K562 (cell line): ENCODE results near the gene HOXD1. TPM values are rescaled to one million over a fixed set of nuclear protein-coding genes. Genes with fewer than 3 reads are reported as not detected.

Source experiments
- ATAC-seq: fragments of 200-7000 bp; cut with Tn5 transposase; 3 replicates; pipeline ENCODE4 v1.9.1; 2020; ENCODE audit warnings: moderate library complexity
- BruUV-seq: library from RNA; stranded (reverse); fragments of 400-500 nt; replicated peaks from 2 replicates; lab custom pipeline; 2021; lab: Mats Ljungman, UMichigan
- CTCF ChIA-PET: fragments of 300-600 bp; formaldehyde crosslinking; extraction: SDS; loops from one replicate; lab custom pipeline; 2021; ENCODE audit warnings: low intra/inter-chr PET ratio; lab: Yijun Ruan, JAX
- POLR2A ChIA-PET: fragments of 300-600, 350-650 bp; sonication (Branson Sonifier 250); formaldehyde crosslinking; extraction: SDS; loops from one replicate; lab custom pipeline; 2021; ENCODE audit warnings: antibody characterized with exemption, inconsistent platforms; lab: Yijun Ruan, JAX
- DNase-seq, 4 experiments: peaks; one replicate each; pipeline versions ENCODE4 v3.0.0 to v3.0.0-alpha.2; 2011 to 2018; ENCODE audit warnings: low spot score in 3 of 4, mixed read lengths in 3 of 4; ENCODE audit errors: extremely low read depth in 1 of 4
- FAIRE-seq: peaks from 2 replicates; lab custom pipeline; 2011; peaks lifted over from hg19 to GRCh38; lab: Jason Lieb, UNC
- H2AFZ ChIP-seq: 2 replicates; pipeline ENCODE4 v1.6.0; 2011; ENCODE audit warnings: low read depth, low read length, control low read depth, inconsistent platforms
- H3K27ac ChIP-seq: fragments of 200-600 bp; 3 replicates; pipeline ENCODE4 v1.8.0; 2011; ENCODE audit warnings: low read depth, mild to moderate bottlenecking, control low read depth, inconsistent platforms, low read length, moderate library complexity, mixed read lengths; ENCODE audit errors: extremely low read depth
- H3K27me3 ChIP-seq, 2 experiments: fragments of 300-600 bp in 1 of 2; 2 replicates in 1 of 2; 3 replicates in 1 of 2; pipeline versions ENCODE4 v1.6.0 to v1.8.0; 2011; ENCODE audit warnings: inconsistent platforms in 2 of 2, low read length in 2 of 2, mild to moderate bottlenecking in 1 of 2, mixed read lengths in 1 of 2, moderate library complexity in 1 of 2; ENCODE audit not compliant: control insufficient read depth in 2 of 2, insufficient read depth in 2 of 2
- H3K36me3 ChIP-seq: fragments of 300-600 bp; 3 replicates; pipeline ENCODE4 v1.8.0; 2011; ENCODE audit warnings: mild to moderate bottlenecking, low read length, inconsistent platforms; ENCODE audit not compliant: control insufficient read depth, insufficient read depth
- H3K4me1 ChIP-seq, 2 experiments: fragments of 200-600 bp in 1 of 2; replicated peaks in 1 of 2; 2 replicates in 1 of 2; 3 replicates in 1 of 2; pipeline versions ENCODE4 v1.5.1 to v1.8.0; 2011; ENCODE audit warnings: inconsistent platforms in 2 of 2, low read length in 2 of 2, mild to moderate bottlenecking in 1 of 2, mixed read lengths in 1 of 2, moderate library complexity in 1 of 2; ENCODE audit not compliant: control insufficient read depth in 2 of 2, insufficient read depth in 2 of 2
- H3K4me2 ChIP-seq: 2 replicates; pipeline ENCODE4 v1.6.1; 2011; ENCODE audit warnings: low read length, control low read depth, inconsistent platforms, mixed read lengths; ENCODE audit not compliant: insufficient read depth
- H3K4me3 ChIP-seq: fragments of 200-600 bp; sonication (generic), shearing (Covaris generic); 2 replicates; pipeline ENCODE4 v1.5.1; 2016; ENCODE audit warnings: control low read depth, inconsistent platforms
- H3K79me2 ChIP-seq: fragments of 200-600 bp; 3 replicates; pipeline ENCODE4 v1.8.0; 2011; ENCODE audit warnings: low read length, inconsistent platforms; ENCODE audit not compliant: control insufficient read depth, insufficient read depth
- H3K9ac ChIP-seq, 2 experiments: 2 replicates each; pipeline versions ENCODE4 v1.6.0 to v1.6.1; 2011; ENCODE audit warnings: low read depth in 2 of 2, low read length in 2 of 2, control low read depth in 1 of 2, inconsistent platforms in 1 of 2, mild to moderate bottlenecking in 1 of 2, mixed read lengths in 1 of 2; ENCODE audit not compliant: insufficient read depth in 1 of 2
- H3K9me1 ChIP-seq: one replicate; pipeline ENCODE4 v1.6.0; 2011; ENCODE audit warnings: inconsistent platforms, mild to moderate bottlenecking, low read length, moderate library complexity; ENCODE audit not compliant: control insufficient read depth, insufficient read depth
- H3K9me3 ChIP-seq: replicated peaks from 2 replicates; pipeline ENCODE4 v1.5.1; 2011; ENCODE audit warnings: low read depth, low read length, inconsistent platforms; ENCODE audit not compliant: control insufficient read depth, insufficient read depth
- H4K20me1 ChIP-seq: replicated peaks from 2 replicates; pipeline ENCODE4 v1.6.1; 2011; ENCODE audit warnings: low read length, inconsistent platforms, mixed read lengths; ENCODE audit not compliant: control insufficient read depth, insufficient read depth
- BRCA1 ChIP-seq, 2 experiments: fragments of 450-650 bp in 1 of 2; sonication (generic) in 1 of 2; formaldehyde crosslinking in 1 of 2; IDR thresholded peaks; 2 replicates each; pipeline versions ENCODE4 v1.5.0 to v1.6.1; 2017 to 2020; ENCODE audit warnings: mild to moderate bottlenecking in 1 of 2, missing genetic modification reagents in 1 of 2
- KAT8 ChIP-seq: fragments of 450-650 bp; IDR thresholded peaks from 2 replicates; pipeline ENCODE4 v1.6.1; 2016; ENCODE audit warnings: low read depth, mild to moderate bottlenecking
- KLF13 ChIP-seq: fragments of 450-650 bp; IDR thresholded peaks from 2 replicates; pipeline ENCODE4 v1.6.1; 2016; ENCODE audit warnings: missing genetic modification characterization, low read depth, mild to moderate bottlenecking, missing compliant biosample characterization, moderate library complexity, borderline replicate concordance
- LCOR ChIP-seq: sonication (generic); formaldehyde crosslinking; IDR thresholded peaks from 2 replicates; pipeline ENCODE4 v1.8.0; 2022; ENCODE audit warnings: mild to moderate bottlenecking, missing genetic modification reagents
- MAFF ChIP-seq: IDR thresholded peaks from 2 replicates; pipeline ENCODE4 v1.6.1; 2012; ENCODE audit warnings: low read length, improper control_type of control experiment
- MAFG ChIP-seq: fragments of 450-650 bp; conservative IDR thresholded peaks from 2 replicates; pipeline ENCODE4 v1.6.1; 2016; ENCODE audit warnings: missing genetic modification characterization, missing compliant biosample characterization
- MYC ChIP-seq, 2 experiments: fragments of 250-450 bp in 1 of 2; sonication (Bioruptor Pico) in 1 of 2; IDR thresholded peaks; 2 replicates each; pipeline versions ENCODE4 v1.5.1 to v1.6.1; 2012 to 2021; ENCODE audit warnings: low read depth in 2 of 2, borderline replicate concordance in 1 of 2, improper control_type of control experiment in 1 of 2, low read length in 1 of 2, mild to moderate bottlenecking in 1 of 2, moderate library complexity in 1 of 2
- MYNN ChIP-seq, 2 experiments: sonication (generic); formaldehyde crosslinking in 1 of 2; IDR thresholded peaks; 2 replicates each; pipeline versions ENCODE4 v1.5.0 to v1.6.1; 2016 to 2020; ENCODE audit warnings: antibody characterized with exemption in 1 of 2, missing genetic modification reagents in 1 of 2
- NR1H2 ChIP-seq: sonication (generic); formaldehyde crosslinking; IDR thresholded peaks from 2 replicates; pipeline ENCODE4 v1.4.0; 2020; ENCODE audit warnings: mild to moderate bottlenecking, missing genetic modification reagents
- SMAD3 ChIP-seq: fragments of 450-650 bp; formaldehyde crosslinking; conservative IDR thresholded peaks from 2 replicates; pipeline ENCODE4 v1.4.0; 2020; ENCODE audit warnings: mild to moderate bottlenecking
- SMARCA4 ChIP-seq: fragments of 450-650 bp; IDR thresholded peaks from 2 replicates; pipeline ENCODE4 v1.6.1; 2016
- TEAD4 ChIP-seq, 2 experiments: sonication (generic) in 1 of 2; formaldehyde crosslinking in 1 of 2; IDR thresholded peaks; 2 replicates each; pipeline versions ENCODE4 v1.6.1 to v1.8.0; 2012 to 2022; ENCODE audit warnings: borderline replicate concordance in 1 of 2, inconsistent platforms in 1 of 2, low read length in 1 of 2, mild to moderate bottlenecking in 1 of 2, missing genetic modification reagents in 1 of 2
- TFE3 ChIP-seq: fragments of 450-650 bp; formaldehyde crosslinking; IDR thresholded peaks from 2 replicates; pipeline ENCODE4 v1.4.0; 2020; ENCODE audit warnings: mild to moderate bottlenecking, mixed read lengths
- ZBTB33 ChIP-seq: sonication (generic); formaldehyde crosslinking; IDR thresholded peaks from 2 replicates; pipeline ENCODE4 v1.8.1; 2023; ENCODE audit warnings: mild to moderate bottlenecking, missing genetic modification reagents
- ZNF316 ChIP-seq: fragments of 450-650 bp; IDR thresholded peaks from 2 replicates; pipeline ENCODE4 v1.6.1; 2016
- ZNF347 ChIP-seq: fragments of 450-650 bp; formaldehyde crosslinking; IDR thresholded peaks from 2 replicates; pipeline ENCODE4 v1.4.0; 2020; ENCODE audit warnings: low read depth, mild to moderate bottlenecking, moderate library complexity
- ZNF408 ChIP-seq: fragments of 250-450 bp; sonication (Bioruptor Pico); IDR thresholded peaks from 2 replicates; pipeline ENCODE4 v1.4.0; 2020; ENCODE audit warnings: low read depth, mild to moderate bottlenecking, moderate library complexity
- ZNF57 ChIP-seq: fragments of 450-650 bp; formaldehyde crosslinking; IDR thresholded peaks from 2 replicates; pipeline ENCODE4 v1.4.0; 2020; ENCODE audit warnings: mild to moderate bottlenecking, moderate library complexity
- WGBS: fragments of 100-300 bp; shearing (Covaris generic); methylation state at CpG from one replicate; pipeline ENCODE4 v1.1.6; 2016; ENCODE audit warnings: low coverage, mixed read lengths; ENCODE audit not compliant: insufficient coverage; ENCODE audit errors: missing lambda C conversion rate; 5-methylcytosine and 5-hydroxymethylcytosine counted together
- in situ Hi-C: fragments of 300-500 bp; cut with MboI; formaldehyde crosslinking; loops from 4 replicates; pipeline ENCODE4 v1.15.0; 2018; ENCODE audit warnings: inconsistent platforms, mixed read lengths
- intact Hi-C: fragments of 100-400 bp; cut with micrococcal nuclease; formaldehyde crosslinking; loops from 2 replicates; pipeline ENCODE4 v1.14.2; 2022
- polyA plus RNA-seq, 8 experiments: library from polyadenylated mRNA; depleted of rRNA in 4 of 8; stranded (reverse) in 5 of 8; unstranded in 3 of 8; fragments of >200 nt; fragmentation: Nextera tagmentation in 2 of 8; fragmentation: Illumina TruSeq in 1 of 8; extraction: Ambion mirVana in 2 of 8; extraction: Trizol in 1 of 8; gene quantifications; 2 replicates each; pipeline versions ENCODE4 v1.2.1 to v1.2.3, GENCODE V29; 2011 to 2014; ENCODE audit warnings: inconsistent platforms in 1 of 8, missing spikeins in 1 of 8
- total RNA-seq, 7 experiments: library from RNA; depleted of rRNA in 6 of 7; stranded (reverse); fragments of >200 nt in 6 of 7; fragmentation: Illumina TruSeq in 2 of 7; extraction: Trizol in 2 of 7; gene quantifications; 2 replicates each; pipeline versions ENCODE4 v1.2.1 to v1.2.3, GENCODE V29; 2011 to 2021; ENCODE audit warnings: low replicate concordance in 1 of 7

The HOXD1 gene
- total and polyA plus RNA-seq, 9 of the 15 experiments (the other 6 are each of a cell fraction or from before 2014, with no cell fraction given), result not detected

GRCh38 chr2:176213406-176213805 is 24.9 kb downstream of the HOXD1 start (continued):
- TF ChIP-seq ZBTB33 (CRISPR knock-in tag) (no peak), KAT8 (no peak), ZNF347 (no peak), BRCA1 (IDR thresholded peaks at IDR 0.05) (no peak), BRCA1 (CRISPR knock-in tag; IDR thresholded peaks at IDR 0.05) (no peak)

GRCh38 chr2:176227874-176228273 is 39.4 kb downstream of the HOXD1 start:
- no TSS peak for BruUV-seq
- no peak overlapping the region for H3K4me3 ChIP-seq
- no peaks in the 10 kb centered on the region for H3K9me1 ChIP-seq
- no peak overlapping the region for H2AFZ ChIP-seq
- no peaks in the 10 kb centered on the region for H3K36me3 ChIP-seq
- no peak for ATAC-seq
- no peaks in the 10 kb centered on the region for H3K79me2 ChIP-seq
- H3K27ac ChIP-seq, result no peak overlapping the region
- H4K20me1 ChIP-seq, result no peaks in the 10 kb centered on the region
- in situ Hi-C loops, result no loop called here
- TF ChIP-seq LCOR (no peak), NR1H2 (CRISPR knock-in tag) (no peak), SMAD3 (no peak), ZNF316 (peak; percentile 57), MAFG (no peak), MYC (IDR thresholded peaks at IDR 0.05; ENCODE audit: low read depth, low read length) (no peak), MYC (CRISPR knock-in tag; IDR thresholded peaks at IDR 0.05; ENCODE audit: borderline replicate concordance, low read depth) (no peak), KLF13 (tag) (no peak), MYNN (IDR thresholded peaks at IDR 0.05) (no peak), MYNN (CRISPR knock-in tag; IDR thresholded peaks at IDR 0.05) (no peak), TEAD4 (IDR thresholded peaks at IDR 0.05; ENCODE audit: low read length) (no peak), TEAD4 (CRISPR knock-in tag; IDR thresholded peaks at IDR 0.05; ENCODE audit: borderline replicate concordance) (no peak), ZNF57 (CRISPR knock-in tag) (no peak), TFE3 (CRISPR knock-in tag) (no peak), MAFF (peak; percentile 20; the same call in 1 of the 2 replicates), SMARCA4 (no peak), ZNF408 (CRISPR knock-in tag) (no peak)
- no peak for DNase-seq
- CTCF ChIA-PET, result no interaction called here
- no peak for FAIRE-seq
- H3K9me3 ChIP-seq, result no peaks in the 10 kb centered on the region
- intact Hi-C loops, result no loop called here
- no peak overlapping the region for H3K4me2 ChIP-seq
- no peaks in the 10 kb centered on the region; a peak in 1 of 5 replicates for H3K4me1 ChIP-seq
- peaks cover 2 to 9% of the 10 kb centered on the region in 2 experiments; a peak in 1 of 5 replicates for H3K27me3 ChIP-seq
- POLR2A ChIA-PET, result no interaction called here
- H3K9ac ChIP-seq, result no peak overlapping the region
- 0% methylated on average over 2 of the region's 2 CpGs for WGBS
